ENCODE data around the gene HAND2.

DNA sequence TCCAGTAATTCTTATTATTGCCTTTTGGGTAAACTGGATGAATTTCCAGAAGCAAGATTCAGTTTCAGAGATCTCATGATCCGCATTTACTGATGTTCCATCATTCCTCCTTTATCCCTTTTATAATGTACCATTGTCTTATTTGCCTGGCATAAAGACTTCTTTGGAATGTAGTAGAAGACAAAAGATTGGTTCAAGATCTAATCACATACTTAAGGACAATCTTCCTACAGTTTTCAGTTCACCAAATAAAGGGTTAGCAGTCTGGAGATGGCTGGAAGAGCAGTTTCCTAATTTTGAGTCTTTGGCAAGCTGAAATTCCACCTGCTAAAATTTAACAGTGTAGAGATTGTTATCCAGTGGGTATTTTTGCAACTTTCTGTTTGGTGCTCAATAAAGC is 30.9 kb upstream of the HAND2 start:
- TF ChIP-seq, protein P1, sequence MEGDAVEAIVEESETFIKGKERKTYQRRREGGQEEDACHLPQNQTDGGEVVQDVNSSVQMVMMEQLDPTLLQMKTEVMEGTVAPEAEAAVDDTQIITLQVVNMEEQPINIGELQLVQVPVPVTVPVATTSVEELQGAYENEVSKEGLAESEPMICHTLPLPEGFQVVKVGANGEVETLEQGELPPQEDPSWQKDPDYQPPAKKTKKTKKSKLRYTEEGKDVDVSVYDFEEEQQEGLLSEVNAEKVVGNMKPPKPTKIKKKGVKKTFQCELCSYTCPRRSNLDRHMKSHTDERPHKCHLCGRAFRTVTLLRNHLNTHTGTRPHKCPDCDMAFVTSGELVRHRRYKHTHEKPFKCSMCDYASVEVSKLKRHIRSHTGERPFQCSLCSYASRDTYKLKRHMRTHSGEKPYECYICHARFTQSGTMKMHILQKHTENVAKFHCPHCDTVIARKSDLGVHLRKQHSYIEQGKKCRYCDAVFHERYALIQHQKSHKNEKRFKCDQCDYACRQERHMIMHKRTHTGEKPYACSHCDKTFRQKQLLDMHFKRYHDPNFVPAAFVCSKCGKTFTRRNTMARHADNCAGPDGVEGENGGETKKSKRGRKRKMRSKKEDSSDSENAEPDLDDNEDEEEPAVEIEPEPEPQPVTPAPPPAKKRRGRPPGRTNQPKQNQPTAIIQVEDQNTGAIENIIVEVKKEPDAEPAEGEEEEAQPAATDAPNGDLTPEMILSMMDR (conservative IDR thresholded peaks at IDR 0.05): no peak
- no peak for TF ChIP-seq EZH2 (IDR thresholded peaks at IDR 0.05; ENCODE audit: low read depth)
